Prostate gland (tissue), 2 donors: ENCODE data around the gene CRTAC1.

Source experiments
- POLR2A ChIP-seq: fragments of 450-650 bp; IDR thresholded peaks from one replicate; pipeline ENCODE4 v1.6.1; 2016; ENCODE audit warnings: antibody characterized with exemption, mild to moderate bottlenecking
- TF ChIP-seq, protein P1 (sequence below), 4 experiments: fragments of 200-600 bp in 2 of 4; fragments of 450-650 bp in 2 of 4; sonication (generic) in 2 of 4; IDR thresholded peaks; 1 replicate in 3 of 4; 2 replicates in 1 of 4; pipeline ENCODE4 v1.5.1; 2016 to 2019; ENCODE audit warnings: antibody characterized with exemption in 4 of 4, mild to moderate bottlenecking in 2 of 4, moderate library complexity in 2 of 4

DNA sequence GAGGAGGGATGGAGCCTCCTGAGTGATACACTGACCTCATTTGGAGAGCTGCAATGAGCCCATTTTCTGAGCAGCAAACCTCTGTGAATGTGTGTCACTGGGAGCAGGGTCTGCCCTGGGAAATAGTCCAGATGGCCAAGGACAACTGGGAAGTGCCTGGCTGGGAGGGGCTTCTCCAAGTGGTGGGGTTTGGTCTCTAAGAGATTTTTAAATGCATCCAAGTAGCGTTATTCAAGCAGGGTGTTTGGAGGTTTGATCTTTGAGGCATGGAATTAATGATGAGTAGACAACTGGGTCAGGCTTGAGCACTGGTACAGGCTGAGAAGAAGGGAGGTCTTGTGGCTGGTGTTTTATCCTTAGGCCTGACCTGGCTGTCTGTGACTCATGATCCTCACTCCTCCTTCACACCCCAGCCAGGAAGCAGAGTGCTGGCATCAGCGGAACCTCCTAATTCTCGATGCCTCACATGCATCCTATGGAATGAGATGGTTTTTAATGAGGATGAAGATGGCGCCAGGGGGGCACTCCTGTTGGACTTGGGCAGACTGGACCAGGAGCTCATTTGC is 177.5 kb downstream of the CRTAC1 start:
- TF ChIP-seq POLR2A, result no peak
- TF ChIP-seq, protein P1, sequence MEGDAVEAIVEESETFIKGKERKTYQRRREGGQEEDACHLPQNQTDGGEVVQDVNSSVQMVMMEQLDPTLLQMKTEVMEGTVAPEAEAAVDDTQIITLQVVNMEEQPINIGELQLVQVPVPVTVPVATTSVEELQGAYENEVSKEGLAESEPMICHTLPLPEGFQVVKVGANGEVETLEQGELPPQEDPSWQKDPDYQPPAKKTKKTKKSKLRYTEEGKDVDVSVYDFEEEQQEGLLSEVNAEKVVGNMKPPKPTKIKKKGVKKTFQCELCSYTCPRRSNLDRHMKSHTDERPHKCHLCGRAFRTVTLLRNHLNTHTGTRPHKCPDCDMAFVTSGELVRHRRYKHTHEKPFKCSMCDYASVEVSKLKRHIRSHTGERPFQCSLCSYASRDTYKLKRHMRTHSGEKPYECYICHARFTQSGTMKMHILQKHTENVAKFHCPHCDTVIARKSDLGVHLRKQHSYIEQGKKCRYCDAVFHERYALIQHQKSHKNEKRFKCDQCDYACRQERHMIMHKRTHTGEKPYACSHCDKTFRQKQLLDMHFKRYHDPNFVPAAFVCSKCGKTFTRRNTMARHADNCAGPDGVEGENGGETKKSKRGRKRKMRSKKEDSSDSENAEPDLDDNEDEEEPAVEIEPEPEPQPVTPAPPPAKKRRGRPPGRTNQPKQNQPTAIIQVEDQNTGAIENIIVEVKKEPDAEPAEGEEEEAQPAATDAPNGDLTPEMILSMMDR (IDR thresholded peaks at IDR 0.05), result no peak
